AG10803 (cell line): ENCODE measurements around the gene SUSD4.

Experiments
- DNase-seq: peaks from one replicate; pipeline ENCODE4 v3.0.0; 2010; ENCODE audit warnings: low read depth
- H3K4me3 ChIP-seq: 2 replicates; pipeline ENCODE4 v1.5.1; 2011; ENCODE audit warnings: mild to moderate bottlenecking, low read length, control low read depth
- CTCF ChIP-seq: conservative IDR thresholded peaks from 2 replicates; pipeline ENCODE4 v1.5.1; 2011; ENCODE audit warnings: mild to moderate bottlenecking, low read length, control low read depth, inconsistent platforms

SUSD4 gene

GRCh38 chr1:223299553-223299952, 64.4 kb downstream of the SUSD4 start:
- no peak for TF ChIP-seq CTCF
- DNase-seq = peak; percentile 15
- H3K4me3 ChIP-seq = no peak overlapping the region

- no peak for TF ChIP-seq CTCF
- peak; percentile 43 for DNase-seq
- H3K4me3 ChIP-seq = no peak overlapping the region
Measured at GRCh38 chr1:223298701-223299100, 65.3 kb downstream of the SUSD4 start.

GRCh38 chr1:223297800-223298199, 66.2 kb downstream of the SUSD4 start:
- no peak overlapping the region for H3K4me3 ChIP-seq
- DNase-seq = no peak
- no peak for TF ChIP-seq CTCF

DNA sequence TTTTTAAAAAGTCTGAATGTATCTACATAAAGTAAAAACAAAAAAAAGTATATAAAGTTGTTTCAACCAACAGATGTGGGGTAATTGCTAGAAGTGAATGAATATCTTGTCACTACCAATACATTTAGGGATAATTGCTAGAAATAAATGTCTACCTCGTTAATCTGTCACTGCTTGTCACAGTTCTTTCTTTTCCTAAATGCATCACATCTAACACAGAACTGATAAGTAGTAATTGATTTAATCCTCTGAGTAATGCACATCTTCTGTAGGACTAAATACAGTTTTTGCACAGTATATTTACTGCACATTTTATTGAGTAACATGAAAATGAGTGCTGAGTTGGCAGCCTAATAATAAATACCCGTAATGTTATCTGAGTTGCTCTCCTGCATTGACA, 72.2 kb downstream of the SUSD4 start:
- H3K4me3 ChIP-seq = no peak overlapping the region
- no peak for TF ChIP-seq CTCF

DNA sequence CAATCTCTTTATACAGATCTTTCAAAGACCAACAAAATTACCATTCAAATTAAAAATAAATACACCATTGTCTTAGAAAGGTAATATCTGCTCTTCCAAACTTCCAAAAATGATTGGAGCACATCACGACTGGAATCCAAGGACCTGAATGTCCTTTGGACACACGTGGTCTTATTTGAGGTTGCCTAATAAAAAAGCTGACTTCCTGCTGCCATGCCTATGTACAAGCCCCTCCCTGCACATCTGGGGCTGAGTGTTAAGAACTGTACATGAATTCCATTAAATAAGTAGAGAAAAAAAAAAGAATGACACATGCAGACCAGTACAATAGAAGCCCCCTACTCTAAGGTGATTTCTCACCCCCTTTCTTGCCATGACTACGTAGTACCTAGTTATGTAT, 73.6 kb downstream of the SUSD4 start:
- H3K4me3 ChIP-seq = no peak overlapping the region
- no peak for DNase-seq
- no peak for TF ChIP-seq CTCF

More for the DNA sequence above, 72.2 kb downstream of the SUSD4 start:
- no peak for DNase-seq

DNA sequence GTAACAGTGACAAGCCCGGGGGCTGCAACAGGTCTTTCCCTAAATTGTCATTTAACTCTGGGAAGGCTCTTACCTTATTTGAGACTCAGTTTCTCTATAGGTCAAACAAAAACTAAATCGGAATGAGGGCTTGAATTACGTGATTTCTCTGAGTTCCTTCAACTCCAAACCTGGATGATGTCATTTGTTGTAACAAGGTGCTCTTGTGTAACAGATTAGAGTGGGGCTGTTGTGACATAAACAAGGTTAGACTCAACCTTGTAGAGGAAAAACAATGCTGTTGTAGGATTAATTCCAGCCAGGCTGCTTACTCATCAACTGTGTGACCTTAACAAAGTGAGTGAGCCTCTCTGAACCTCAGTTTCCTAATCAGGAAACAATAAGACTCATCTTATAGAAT, 74.4 kb downstream of the SUSD4 start:
- TF ChIP-seq CTCF = no peak
- no peak for DNase-seq
- no peak overlapping the region for H3K4me3 ChIP-seq

DNA sequence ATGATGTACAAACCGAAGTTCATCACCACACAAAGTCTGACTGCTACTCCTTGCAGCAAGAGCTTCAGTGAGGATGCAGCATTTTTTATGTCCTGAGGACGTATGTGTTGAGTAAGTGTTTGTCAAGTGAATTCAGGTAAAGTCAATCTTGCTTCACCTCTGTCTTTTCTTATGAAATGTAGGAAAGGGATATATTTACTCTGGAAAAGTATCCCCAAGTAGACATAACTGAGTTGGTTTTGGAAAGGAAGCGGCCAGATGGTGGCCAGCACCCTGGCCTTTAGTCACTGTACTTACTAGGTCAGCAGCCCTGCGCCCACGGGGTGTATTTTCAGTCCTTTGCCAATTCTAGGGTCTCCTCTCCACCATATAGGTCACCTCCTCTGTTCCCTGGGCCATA, 75.2 kb downstream of the SUSD4 start:
- TF ChIP-seq CTCF = no peak
- H3K4me3 ChIP-seq = no peak overlapping the region
- no peak for DNase-seq
